H1 (cell line): Measurements from ENCODE around the gene PLEKHH2. TPM values are rescaled to one million over a fixed set of nuclear protein-coding genes. Genes with fewer than 3 reads are reported as not detected.

Source experiments
- CTCF ChIA-PET: fragments of 300-600 bp; sonication (Branson Sonifier 250); formaldehyde crosslinking; loops from one replicate; lab custom pipeline; 2021; ENCODE audit not compliant: partially characterized antibody; lab: Charles Lee
- POLR2A ChIA-PET: fragments of 300-600 bp; sonication (Branson Sonifier 250); formaldehyde crosslinking; loops from one replicate; lab custom pipeline; 2021; ENCODE audit warnings: inconsistent platforms; ENCODE audit not compliant: partially characterized antibody; lab: Charles Lee
- DNase-seq, 2 experiments: peaks; one replicate each; pipeline versions ENCODE4 v3.0.0 to v3.0.0-alpha.2; 2010 to 2022; ENCODE audit warnings: low spot score in 2 of 2, low read depth in 1 of 2, mixed read lengths in 1 of 2
- FAIRE-seq: peaks from 2 replicates; lab custom pipeline; 2011; peaks lifted over from hg19 to GRCh38; lab: Jason Lieb, UNC
- H2AFZ ChIP-seq: 2 replicates; pipeline ENCODE4 v1.8.1; 2012; ENCODE audit warnings: low read length, inconsistent platforms
- H2AK5ac ChIP-seq: 2 replicates; pipeline ENCODE4 v1.6.1; 2013; ENCODE audit warnings: low read depth, low read length
- H2BK120ac ChIP-seq: replicated peaks from 2 replicates; pipeline ENCODE3; 2013; ENCODE audit warnings: low read depth, low read length, inconsistent platforms
- H2BK12ac ChIP-seq: 2 replicates; pipeline ENCODE4 v1.6.1; 2013; ENCODE audit warnings: low read depth, low read length
- H2BK15ac ChIP-seq: 2 replicates; pipeline ENCODE4 v1.6.1; 2013; ENCODE audit warnings: low read length
- H2BK20ac ChIP-seq: 2 replicates; pipeline ENCODE4 v1.6.1; 2013; ENCODE audit warnings: low read length
- H2BK5ac ChIP-seq: 2 replicates; pipeline ENCODE4 v1.6.1; 2013; ENCODE audit warnings: low read depth, low read length
- H3K14ac ChIP-seq: 2 replicates; pipeline ENCODE4 v1.6.1; 2013; ENCODE audit warnings: inconsistent platforms; ENCODE audit not compliant: insufficient read length
- H3K18ac ChIP-seq: 2 replicates; pipeline ENCODE4 v1.6.1; 2013; ENCODE audit warnings: low read length; ENCODE audit errors: extremely low read depth
- H3K23ac ChIP-seq: 2 replicates; pipeline ENCODE4 v1.6.1; 2013; ENCODE audit warnings: inconsistent platforms; ENCODE audit not compliant: insufficient read length
- H3K23me2 ChIP-seq: 2 replicates; pipeline ENCODE4 v1.6.1; 2013; ENCODE audit warnings: low read depth, low read length
- H3K27ac ChIP-seq: 2 replicates; pipeline ENCODE4 v1.6.1; 2011; ENCODE audit warnings: low read depth, low read length, inconsistent platforms
- H3K27me3 ChIP-seq, 4 experiments: replicated peaks in 1 of 4; 1 replicate in 1 of 4; 2 replicates in 3 of 4; pipeline versions ENCODE4 v1.6.1 to v1.8.1; 2011 to 2013; ENCODE audit warnings: low read length in 3 of 4, mild to moderate bottlenecking in 3 of 4, inconsistent platforms in 2 of 4, mixed read lengths in 2 of 4, moderate library complexity in 1 of 4; ENCODE audit not compliant: control insufficient read depth in 3 of 4, insufficient read depth in 3 of 4; ENCODE audit errors: extremely low read depth in 1 of 4
- H3K36me3 ChIP-seq, 4 experiments: 2 replicates each; pipeline versions ENCODE4 v1.6.1 to v1.8.1; 2011 to 2013; ENCODE audit warnings: mild to moderate bottlenecking in 4 of 4, low read length in 3 of 4, moderate library complexity in 2 of 4, control low read depth in 1 of 4, inconsistent platforms in 1 of 4; ENCODE audit not compliant: insufficient read depth in 4 of 4, control insufficient read depth in 2 of 4
- H3K4ac ChIP-seq: replicated peaks from 2 replicates; pipeline ENCODE3; 2013; ENCODE audit warnings: low read length, low read depth, mixed read lengths, inconsistent platforms; ENCODE audit not compliant: insufficient read length
- H3K4me1 ChIP-seq, 4 experiments: replicated peaks in 1 of 4; 1 replicate in 1 of 4; 2 replicates in 3 of 4; pipeline versions ENCODE4 v1.6.1 to v1.8.1; 2011 to 2013; ENCODE audit warnings: low read length in 3 of 4, inconsistent platforms in 2 of 4, mixed read lengths in 1 of 4; ENCODE audit not compliant: insufficient read depth in 4 of 4, control insufficient read depth in 3 of 4
- H3K4me2 ChIP-seq, 2 experiments: 2 replicates each; pipeline versions ENCODE4 v1.6.1 to v1.8.1; 2011 to 2013; ENCODE audit warnings: low read depth in 2 of 2, low read length in 2 of 2, control low read depth in 1 of 2, inconsistent platforms in 1 of 2, mild to moderate bottlenecking in 1 of 2; ENCODE audit not compliant: insufficient read depth in 1 of 2
- H3K4me3 ChIP-seq, 4 experiments: fragments of 200-600, 300-600 bp in 1 of 4; sonication (generic), shearing (Covaris generic), sonication (Bioruptor Twin) in 1 of 4; 2 replicates each; pipeline versions ENCODE4 v1.5.1 to v1.8.1; 2011 to 2016; ENCODE audit warnings: low read length in 4 of 4, low read depth in 3 of 4, control low read depth in 2 of 4, inconsistent platforms in 2 of 4, mild to moderate bottlenecking in 2 of 4, mixed read lengths in 1 of 4, moderate library complexity in 1 of 4; ENCODE audit not compliant: insufficient read depth in 2 of 4; ENCODE audit errors: extremely low read depth in 1 of 4
- H3K56ac ChIP-seq: replicated peaks from 2 replicates; pipeline ENCODE3; 2013; ENCODE audit warnings: low read depth, mild to moderate bottlenecking, mixed read lengths, low read length, inconsistent platforms; ENCODE audit not compliant: insufficient read length
- H3K79me1 ChIP-seq: 2 replicates; pipeline ENCODE4 v1.6.1; 2013; ENCODE audit warnings: low read depth, low read length, control low read depth
- H3K79me2 ChIP-seq, 2 experiments: 2 replicates each; pipeline versions ENCODE4 v1.6.1 to v1.8.1; 2012 to 2013; ENCODE audit warnings: low read length in 2 of 2, mild to moderate bottlenecking in 2 of 2, inconsistent platforms in 1 of 2; ENCODE audit not compliant: insufficient read depth in 2 of 2, control insufficient read depth in 1 of 2
- H3K9ac ChIP-seq, 4 experiments: replicated peaks in 1 of 4; 1 replicate in 1 of 4; 2 replicates in 3 of 4; pipeline versions ENCODE4 v1.6.1 to v1.8.1; 2011 to 2013; ENCODE audit warnings: low read depth in 3 of 4, low read length in 3 of 4, control low read depth in 2 of 4, mild to moderate bottlenecking in 2 of 4, moderate library complexity in 2 of 4, inconsistent platforms in 1 of 4; ENCODE audit errors: extremely low read depth in 1 of 4
- H3K9me3 ChIP-seq, 2 experiments: 2 replicates each; pipeline versions ENCODE4 v1.6.1 to v1.8.1; 2012 to 2013; ENCODE audit warnings: mild to moderate bottlenecking in 2 of 2, moderate library complexity in 2 of 2, control low read depth in 1 of 2, inconsistent platforms in 1 of 2, low read depth in 1 of 2, low read length in 1 of 2, mixed read lengths in 1 of 2; ENCODE audit not compliant: insufficient read depth in 2 of 2
- H4K20me1 ChIP-seq, 2 experiments: replicated peaks in 1 of 2; 2 replicates each; pipeline versions ENCODE3 to v1.8.1; 2011 to 2013; ENCODE audit warnings: inconsistent platforms in 2 of 2, low read length in 2 of 2, mild to moderate bottlenecking in 1 of 2; ENCODE audit not compliant: insufficient read depth in 2 of 2, control insufficient read depth in 1 of 2
- H4K5ac ChIP-seq: 2 replicates; pipeline ENCODE4 v1.6.1; 2013; ENCODE audit warnings: low read length, low read depth, mixed read lengths, inconsistent platforms; ENCODE audit not compliant: insufficient read length
- H4K8ac ChIP-seq: 2 replicates; pipeline ENCODE4 v1.8.0; 2013; ENCODE audit warnings: mild to moderate bottlenecking, moderate library complexity, low read length, inconsistent platforms; ENCODE audit not compliant: insufficient read depth; ENCODE audit errors: extremely low read depth
- H4K91ac ChIP-seq: replicated peaks from 2 replicates; pipeline ENCODE3; 2013; ENCODE audit warnings: low read length, mixed read lengths, inconsistent platforms; ENCODE audit not compliant: insufficient read length
- HDAC2 ChIP-seq, 2 experiments: fragments of 300-600 bp in 1 of 2; sonication (generic) in 1 of 2; IDR thresholded peaks; 2 replicates each; pipeline ENCODE4 v1.6.1; 2011 to 2012; ENCODE audit warnings: low read depth in 2 of 2, low read length in 2 of 2, mild to moderate bottlenecking in 2 of 2, moderate library complexity in 2 of 2, borderline replicate concordance in 1 of 2, inconsistent platforms in 1 of 2
- JUND ChIP-seq: IDR thresholded peaks from 2 replicates; pipeline ENCODE4 v1.6.1; 2011; ENCODE audit warnings: mild to moderate bottlenecking, improper control_type of control experiment, low read length
- SAP30 ChIP-seq: fragments of 300-600 bp; sonication (generic); IDR thresholded peaks from 2 replicates; pipeline ENCODE4 v1.7.1; 2012; ENCODE audit warnings: low read length, moderate library complexity, mild to moderate bottlenecking, inconsistent platforms; ENCODE audit not compliant: insufficient read depth, insufficient replicate concordance
- SP2 ChIP-seq: IDR thresholded peaks from 2 replicates; pipeline ENCODE4 v1.6.1; 2012; ENCODE audit warnings: mild to moderate bottlenecking, low read length, inconsistent platforms
- SUZ12 ChIP-seq: fragments of 200-600 bp; sonication (generic); IDR thresholded peaks from 2 replicates; pipeline ENCODE4 v1.6.1; 2012; ENCODE audit warnings: mild to moderate bottlenecking, inconsistent platforms, low read length, moderate library complexity, mixed read lengths
- TAF1 ChIP-seq: IDR thresholded peaks from 2 replicates; pipeline ENCODE4 v1.6.1; 2011; ENCODE audit warnings: mild to moderate bottlenecking, low read depth, low read length
- polyA plus RNA-seq, 7 experiments: library from polyadenylated mRNA; depleted of rRNA in 3 of 7; stranded (reverse) in 5 of 7; unstranded in 2 of 7; fragments of >200 nt in 5 of 7; fragments of 200-250 nt in 2 of 7; gene quantifications; 1 replicate in 5 of 7; 2 replicates in 1 of 7; 4 replicates in 1 of 7; pipeline versions ENCODE4 v1.2.1 to v1.2.3, GENCODE V29; 2011 to 2013; ENCODE audit warnings: missing spikeins in 2 of 7, mixed read lengths in 2 of 7
- total RNA-seq: library from RNA; stranded (reverse); fragmentation: NEBNext Ultra II Directional; extraction: Animal tissue kit (Norgen Biotek cat#: 25700); gene quantifications from 2 replicates; pipeline ENCODE4 v1.2.1, GENCODE V29; 2021

The PLEKHH2 gene
- total and polyA plus RNA-seq, 2 of the 8 experiments (the other 6 are each of a cell fraction or from before 2014, with no cell fraction given): 2.2 to 5.0 TPM

DNA sequence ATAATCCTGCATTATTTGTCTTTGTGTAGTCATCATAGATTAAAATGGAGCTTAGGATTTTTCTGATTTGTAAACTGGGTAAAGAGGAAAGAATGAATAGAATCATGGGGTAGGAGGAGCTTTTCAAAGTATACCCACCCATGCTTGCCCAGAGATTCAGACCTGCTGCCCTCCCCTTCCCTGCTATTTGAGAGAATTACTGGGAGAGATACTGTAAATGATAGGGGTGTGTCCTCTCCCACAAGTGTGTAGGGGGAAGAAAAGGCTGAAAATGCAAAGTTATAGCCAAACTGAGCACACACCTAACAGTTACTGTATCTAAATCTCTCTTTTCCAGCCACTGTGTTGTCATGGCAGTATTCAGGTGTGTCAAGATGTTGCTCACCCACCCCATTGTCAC lies 115.2 kb downstream of the PLEKHH2 start:
- Histone ChIP-seq H3K27me3 (no peaks in the 10 kb centered on the region), H2BK120ac (no peak overlapping the region), H3K9me3 (no peaks in the 10 kb centered on the region), H3K36me3 (no peaks in the 10 kb centered on the region), H3K56ac (no peak overlapping the region), H3K23me2 (no peaks in the 10 kb centered on the region; the same call in 1 of the 2 replicates), H3K79me2 (no peaks in the 10 kb centered on the region)
- TF ChIP-seq SUZ12: no peak
- no peak for TF ChIP-seq JUND
- no peak for TF ChIP-seq SP2
- no peak for TF ChIP-seq HDAC2 (IDR thresholded peaks at IDR 0.05; ENCODE audit: borderline replicate concordance in 1 of 2, low read depth in 2 of 2, low read length in 2 of 2)
- TF ChIP-seq TAF1: no peak
- no peak for TF ChIP-seq SAP30
- TF ChIP-seq, all 59 proteins: peak for 0
- Histone ChIP-seq H3K4ac (no peak overlapping the region), H4K5ac (no peak overlapping the region), H4K20me1 (no peaks in the 10 kb centered on the region), H2BK5ac (no peak overlapping the region), H3K4me3 (no peak overlapping the region), H2BK12ac (no peak overlapping the region), H2BK15ac (no peak overlapping the region), H3K4me2 (no peak overlapping the region), H4K8ac (no peak overlapping the region), H3K27ac (no peak overlapping the region), H2AFZ (no peak overlapping the region), H3K4me1 (peaks cover 0 to 4% (median 0%) of the 10 kb centered on the region in 4 experiments; a peak in 1 of 7 replicates), H4K91ac (no peak overlapping the region), H3K14ac (no peak overlapping the region), H3K9ac (no peak overlapping the region), H2AK5ac (no peak overlapping the region), H2BK20ac (no peak overlapping the region), H3K23ac (no peak overlapping the region), H3K18ac (no peak overlapping the region), H3K79me1 (no peaks in the 10 kb centered on the region)
- DNase-seq: no peak
- ChIA-PET POLR2A (no interaction called here), CTCF (interaction anchor here (1.1 kb wide), 2 partner anchors 16 to 32 kb away, joined by 3 to 4 read pairs; no protein-coding TSS in a partner anchor)
- no peak for FAIRE-seq
